ENCODE results near the gene GNAZ.

DNA sequence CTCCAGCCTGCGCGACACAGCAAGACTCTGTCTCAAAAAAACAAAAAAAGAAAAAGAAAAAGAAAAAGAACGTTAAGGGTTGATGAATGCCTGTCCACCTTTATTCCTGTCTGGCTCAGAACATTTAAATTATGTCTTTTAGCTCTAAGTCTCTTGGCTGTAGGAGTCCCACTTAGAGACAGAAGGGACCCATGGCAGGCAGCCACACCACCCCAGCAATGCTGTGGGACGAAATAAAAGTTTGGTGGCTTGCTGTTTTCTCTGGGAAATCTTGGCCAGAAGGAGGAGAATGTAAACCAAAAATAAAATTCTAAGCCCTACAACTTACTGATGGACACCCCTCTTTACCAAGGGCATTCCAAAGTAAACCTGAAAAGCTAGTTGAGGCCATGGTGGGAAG lies 38.9 kb upstream of the GNAZ start:
- TF ChIP-seq, protein P1, sequence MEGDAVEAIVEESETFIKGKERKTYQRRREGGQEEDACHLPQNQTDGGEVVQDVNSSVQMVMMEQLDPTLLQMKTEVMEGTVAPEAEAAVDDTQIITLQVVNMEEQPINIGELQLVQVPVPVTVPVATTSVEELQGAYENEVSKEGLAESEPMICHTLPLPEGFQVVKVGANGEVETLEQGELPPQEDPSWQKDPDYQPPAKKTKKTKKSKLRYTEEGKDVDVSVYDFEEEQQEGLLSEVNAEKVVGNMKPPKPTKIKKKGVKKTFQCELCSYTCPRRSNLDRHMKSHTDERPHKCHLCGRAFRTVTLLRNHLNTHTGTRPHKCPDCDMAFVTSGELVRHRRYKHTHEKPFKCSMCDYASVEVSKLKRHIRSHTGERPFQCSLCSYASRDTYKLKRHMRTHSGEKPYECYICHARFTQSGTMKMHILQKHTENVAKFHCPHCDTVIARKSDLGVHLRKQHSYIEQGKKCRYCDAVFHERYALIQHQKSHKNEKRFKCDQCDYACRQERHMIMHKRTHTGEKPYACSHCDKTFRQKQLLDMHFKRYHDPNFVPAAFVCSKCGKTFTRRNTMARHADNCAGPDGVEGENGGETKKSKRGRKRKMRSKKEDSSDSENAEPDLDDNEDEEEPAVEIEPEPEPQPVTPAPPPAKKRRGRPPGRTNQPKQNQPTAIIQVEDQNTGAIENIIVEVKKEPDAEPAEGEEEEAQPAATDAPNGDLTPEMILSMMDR (IDR thresholded peaks at IDR 0.05; ENCODE audit: control extremely low read depth in 1 of 3, insufficient read depth in 1 of 3, low read depth in 1 of 3, low read length in 3 of 3): no peak
- TF ChIP-seq YY1 (IDR thresholded peaks at IDR 0.05; ENCODE audit: low read depth, low read length) (no peak), TAF1 (IDR thresholded peaks at IDR 0.05; ENCODE audit: low read depth, low read length) (no peak), BCL11A (IDR thresholded peaks at IDR 0.05; ENCODE audit: low read depth in 2 of 2, low read length in 2 of 2) (no peak)
